Body of pancreas (tissue), 4 donors: ENCODE results near the gene VAV1.

ENCODE experiments used
- CTCF ChIP-seq, 7 experiments: fragments of 450-650 bp in 4 of 7; fragments of 200-600 bp in 3 of 7; sonication (generic) in 3 of 7; IDR thresholded peaks; one replicate each; pipeline ENCODE4 v1.5.1; 2016 to 2019; ENCODE audit warnings: antibody characterized with exemption in 7 of 7
- POLR2A ChIP-seq, 3 donors: fragments of 450-650 bp; IDR thresholded peaks; one replicate each; pipeline ENCODE4 v1.6.1; 2016; ENCODE audit warnings: antibody characterized with exemption in 3 of 3, mild to moderate bottlenecking in 2 of 3

GRCh38 chr19:6753178-6754031 is 19.1 kb upstream of the VAV1 start:
- TF ChIP-seq CTCF (IDR thresholded peaks at IDR 0.05): peak in 2 of 7 experiments; percentile 19 to 44
- TF ChIP-seq POLR2A (IDR thresholded peaks at IDR 0.05): no peak
